BLaER1 (cell line): ENCODE data around the gene EPSTI1.
A peak's percentile ranks its signal among the peaks of the same experiment; 100 is the strongest.
"Not testable (repeated sequence)": the region's sequence is repeated elsewhere in the genome, so short reads cannot be mapped to it uniquely, and the experiment has no call there.

Experiments used
- H3K27ac ChIP-seq: shearing (Covaris generic); formaldehyde crosslinking; 2 replicates; pipeline ENCODE4 v1.8.1; 2022
- H3K27me3 ChIP-seq: shearing (Covaris generic); formaldehyde crosslinking; 2 replicates; pipeline ENCODE4 v1.8.1; 2022
- H3K36me3 ChIP-seq: shearing (Covaris generic); formaldehyde crosslinking; 2 replicates; pipeline ENCODE4 v1.8.1; 2022
- H3K4me1 ChIP-seq: shearing (Covaris generic); formaldehyde crosslinking; 2 replicates; pipeline ENCODE4 v1.8.1; 2022
- H3K4me2 ChIP-seq: shearing (Covaris generic); formaldehyde crosslinking; 2 replicates; pipeline ENCODE4 v1.8.1; 2022
- H3K4me3 ChIP-seq: shearing (Covaris generic); formaldehyde crosslinking; 2 replicates; pipeline ENCODE4 v1.8.1; 2022
- H3K9ac ChIP-seq: shearing (Covaris generic); formaldehyde crosslinking; 2 replicates; pipeline ENCODE4 v1.8.1; 2022
- H3K9me3 ChIP-seq: shearing (Covaris generic); formaldehyde crosslinking; 2 replicates; pipeline ENCODE4 v1.8.1; 2022
- H4K20me1 ChIP-seq: shearing (Covaris generic); formaldehyde crosslinking; 2 replicates; pipeline ENCODE4 v1.8.1; 2022
- Cebpa-rat ChIP-seq: shearing (Covaris generic); IDR thresholded peaks from 2 replicates; pipeline ENCODE4 v1.8.1; 2022

Gene EPSTI1

DNA sequence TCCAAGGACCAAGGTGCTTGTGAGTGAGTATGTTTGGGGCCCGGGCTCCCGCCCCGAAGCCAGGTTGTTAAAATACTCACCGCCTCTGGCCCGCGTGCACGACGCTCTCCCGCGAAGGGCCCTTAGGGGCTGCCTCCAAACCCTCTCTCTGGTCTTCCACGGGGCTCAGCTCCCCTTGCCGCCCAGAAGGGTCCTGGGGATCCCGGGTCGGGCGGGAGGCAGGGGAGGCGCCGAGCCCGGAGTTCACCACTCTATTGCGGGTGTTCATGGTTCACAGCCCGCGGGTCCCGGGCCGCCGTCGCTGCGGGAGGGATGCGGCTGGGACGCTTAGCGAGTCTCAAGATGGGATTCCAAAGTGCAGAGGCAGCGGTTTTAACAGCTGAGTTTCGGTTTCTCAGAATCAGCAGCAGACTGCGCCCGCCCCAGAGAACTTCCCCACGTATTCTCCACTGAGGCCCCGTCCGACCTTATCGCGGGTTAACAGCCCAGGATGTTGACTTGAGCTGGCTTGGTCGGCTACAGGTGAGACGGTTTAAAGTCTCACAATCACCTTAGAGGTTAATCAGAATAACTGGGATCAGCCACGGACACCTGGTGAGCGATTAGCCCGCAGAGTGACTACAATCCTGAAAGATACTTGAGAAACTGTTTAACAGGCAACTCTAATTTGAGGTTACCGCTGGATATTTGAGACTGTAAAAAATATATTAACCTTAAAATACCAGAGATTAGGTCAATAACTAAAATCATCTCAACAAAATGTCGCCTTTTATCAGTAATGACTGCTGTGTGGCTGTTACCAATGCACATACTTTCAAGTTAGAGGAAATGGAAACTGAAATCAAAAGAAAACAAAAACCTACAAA lies at the start of gene EPSTI1:
TSS of gene EPSTI1 (minus strand) at position 344 of the 866 bp plus-strand sequence. CDS start at position 268, 76 bp downstream.
- Histone ChIP-seq H3K27me3 (no peaks in the 10 kb centered on the region), H3K36me3 (no peaks in the 10 kb centered on the region), H4K20me1 (no peaks in the 10 kb centered on the region), H3K4me3 (peak within 1 kb of the TSS; percentile 65), H3K27ac (peak within 1 kb of the TSS; percentile 42; the same call in 1 of the 2 replicates), H3K9ac (peak within 1 kb of the TSS; percentile 42), H3K4me2 (peak within 1 kb of the TSS; percentile 93), H3K9me3 (no peaks in the 10 kb centered on the region), H3K4me1 (peaks cover 26% of the 10 kb centered on the region)
- TF ChIP-seq Cebpa-rat: no peak

GRCh38 chr13:43041369-43041921 lies 49.4 kb upstream of the EPSTI1 start:
- no peak overlapping the region for H3K4me2 ChIP-seq
- H3K4me1 ChIP-seq: no peaks in the 10 kb centered on the region
- H3K27me3 ChIP-seq: no peaks in the 10 kb centered on the region
- H4K20me1 ChIP-seq: no peaks in the 10 kb centered on the region
- H3K9ac ChIP-seq: no peak overlapping the region
- TF ChIP-seq Cebpa-rat: no peak
- H3K4me3 ChIP-seq: no peak overlapping the region
- H3K9me3 ChIP-seq: no peaks in the 10 kb centered on the region
- no peaks in the 10 kb centered on the region for H3K36me3 ChIP-seq
- H3K27ac ChIP-seq: no peak overlapping the region

DNA sequence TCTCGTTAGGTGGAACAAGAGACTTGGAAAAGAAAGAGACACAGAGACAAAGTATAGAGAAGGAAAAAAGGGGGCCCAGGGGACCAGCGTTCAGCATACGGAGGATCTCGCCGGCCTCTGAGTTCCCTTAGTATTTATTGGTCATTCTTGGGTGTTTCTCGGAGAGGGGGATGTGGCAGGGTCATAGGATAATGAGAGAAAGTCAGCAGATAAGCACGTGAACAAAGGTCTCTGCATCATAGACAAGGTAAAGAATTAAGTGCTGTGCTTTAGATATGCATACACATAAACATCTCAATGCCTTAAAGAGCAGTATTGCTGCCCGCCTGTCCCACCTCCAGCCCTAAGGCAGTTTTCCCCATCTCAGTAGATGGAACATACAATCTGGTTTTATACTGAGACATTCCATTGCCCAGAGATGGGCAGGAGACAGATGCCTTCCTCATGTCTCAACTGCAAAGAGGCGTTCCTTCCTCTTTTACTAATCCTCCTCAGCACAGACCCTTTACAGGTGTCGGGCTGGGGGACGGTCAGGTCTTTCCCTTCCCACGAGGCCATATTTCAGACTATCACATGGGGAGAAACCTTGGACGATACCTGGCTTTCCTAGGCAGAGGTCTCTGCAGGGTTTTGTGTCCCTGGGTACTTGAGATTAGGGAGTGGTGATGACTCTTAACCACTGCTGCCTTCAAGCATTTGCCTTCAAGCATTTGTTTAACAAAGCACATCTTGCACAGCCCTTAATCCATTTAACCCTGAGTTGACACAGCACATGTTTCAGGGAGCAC lies 48.7 kb upstream of the EPSTI1 start:
- not testable (repeated sequence) for H3K9ac ChIP-seq, H3K36me3 ChIP-seq, H3K27ac ChIP-seq, H3K9me3 ChIP-seq, H3K27me3 ChIP-seq, H3K4me3 ChIP-seq, H4K20me1 ChIP-seq, H3K4me2 ChIP-seq, H3K4me1 ChIP-seq

DNA sequence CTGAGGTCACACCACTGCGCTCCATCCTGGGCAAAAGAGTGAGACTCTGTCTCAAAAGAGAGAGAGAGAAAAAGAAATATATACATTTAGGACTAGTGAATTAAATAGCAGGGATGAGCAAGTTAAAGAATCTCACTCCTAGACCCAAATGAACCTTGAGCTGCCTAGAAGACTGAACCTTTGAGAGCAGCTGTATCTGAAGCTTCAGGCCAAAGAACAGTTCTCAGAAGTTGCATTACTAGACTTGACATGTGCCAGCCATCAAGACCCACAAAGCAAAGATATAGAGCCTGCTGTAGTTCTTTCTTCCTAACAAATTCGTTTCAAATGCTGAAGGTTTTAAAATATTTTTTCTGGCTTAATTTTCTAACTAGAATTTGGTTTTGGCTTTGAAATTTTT lies 47.9 kb upstream of the EPSTI1 start:
- no peak for TF ChIP-seq Cebpa-rat
- no peak overlapping the region for H3K4me3 ChIP-seq
- H3K9ac ChIP-seq: no peak overlapping the region
- H3K4me1 ChIP-seq: no peaks in the 10 kb centered on the region
- no peaks in the 10 kb centered on the region for H3K27me3 ChIP-seq
- no peaks in the 10 kb centered on the region for H4K20me1 ChIP-seq
- H3K27ac ChIP-seq: no peak overlapping the region
- H3K36me3 ChIP-seq: no peaks in the 10 kb centered on the region
- no peak overlapping the region for H3K4me2 ChIP-seq
- no peaks in the 10 kb centered on the region for H3K9me3 ChIP-seq

GRCh38 chr13:43036351-43037250 lies 44.6 kb upstream of the EPSTI1 start:
- no peak for TF ChIP-seq Cebpa-rat
- no peaks in the 10 kb centered on the region for H3K27me3 ChIP-seq
- H3K4me2 ChIP-seq: no peak overlapping the region
- no peak overlapping the region for H3K9ac ChIP-seq
- H4K20me1 ChIP-seq: no peaks in the 10 kb centered on the region
- no peaks in the 10 kb centered on the region for H3K36me3 ChIP-seq
- H3K4me1 ChIP-seq: no peaks in the 10 kb centered on the region
- no peak overlapping the region for H3K4me3 ChIP-seq
- no peaks in the 10 kb centered on the region; the same call in 1 of the 2 replicates for H3K9me3 ChIP-seq
- no peak overlapping the region for H3K27ac ChIP-seq

DNA sequence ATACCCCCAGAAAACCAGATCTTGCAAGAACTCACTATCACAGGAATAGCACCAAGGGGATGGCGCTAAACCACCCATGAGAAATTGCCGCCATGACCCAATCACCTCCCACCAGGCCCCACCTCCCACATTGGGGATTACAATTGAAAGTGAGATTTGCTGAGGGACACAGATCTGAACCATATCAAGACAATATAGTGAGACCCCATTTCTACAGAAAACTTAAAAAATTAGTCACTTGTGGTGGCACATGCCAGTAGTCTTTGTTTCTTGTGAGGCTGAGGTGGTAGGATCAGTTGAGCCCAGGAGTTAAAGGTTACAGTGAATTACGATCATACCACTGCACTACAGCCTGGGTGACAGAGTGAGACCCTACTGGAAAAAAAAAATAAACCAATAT lies 41.0 kb upstream of the EPSTI1 start:
- no peaks in the 10 kb centered on the region; the same call in 1 of the 2 replicates for H3K9me3 ChIP-seq
- no peak overlapping the region for H3K4me3 ChIP-seq
- H3K27me3 ChIP-seq: no peaks in the 10 kb centered on the region
- no peak overlapping the region for H3K4me2 ChIP-seq
- no peak overlapping the region for H3K9ac ChIP-seq
- no peak overlapping the region for H3K27ac ChIP-seq
- no peaks in the 10 kb centered on the region for H3K4me1 ChIP-seq
- no peaks in the 10 kb centered on the region for H4K20me1 ChIP-seq
- H3K36me3 ChIP-seq: no peaks in the 10 kb centered on the region
- no peak for TF ChIP-seq Cebpa-rat

GRCh38 chr13:43031881-43032280 lies 39.8 kb upstream of the EPSTI1 start:
- Histone ChIP-seq H3K4me1 (no peaks in the 10 kb centered on the region), H3K9me3 (no peaks in the 10 kb centered on the region; the same call in 1 of the 2 replicates), H3K27ac (no peak overlapping the region), H3K27me3 (no peaks in the 10 kb centered on the region), H3K4me2 (no peak overlapping the region), H3K4me3 (no peak overlapping the region), H3K9ac (no peak overlapping the region), H4K20me1 (no peaks in the 10 kb centered on the region), H3K36me3 (no peaks in the 10 kb centered on the region)
- no peak for TF ChIP-seq Cebpa-rat

DNA sequence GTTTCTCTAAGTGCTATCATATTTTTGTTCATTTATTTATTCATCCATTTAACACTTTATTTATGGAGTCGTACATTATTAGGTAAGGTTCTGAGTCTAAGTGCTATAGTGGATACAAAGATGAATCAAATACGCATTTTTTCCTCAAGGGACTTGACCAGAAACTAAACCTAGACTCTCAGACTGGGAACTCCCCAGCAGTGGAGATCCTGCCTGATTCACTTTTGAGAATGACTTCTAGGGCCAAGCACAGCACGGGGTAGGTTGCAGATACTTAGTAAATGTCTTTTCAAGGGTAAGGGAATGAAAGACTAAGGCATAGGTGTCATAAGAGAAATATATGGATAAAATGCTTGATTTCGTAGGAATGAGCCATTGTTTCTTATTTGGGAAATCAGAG lies 38.5 kb upstream of the EPSTI1 start:
- no peaks in the 10 kb centered on the region for H4K20me1 ChIP-seq
- no peaks in the 10 kb centered on the region for H3K27me3 ChIP-seq
- H3K4me1 ChIP-seq: no peaks in the 10 kb centered on the region
- no peak overlapping the region for H3K4me2 ChIP-seq
- TF ChIP-seq Cebpa-rat: no peak
- H3K4me3 ChIP-seq: no peak overlapping the region
- no peak overlapping the region for H3K27ac ChIP-seq
- H3K36me3 ChIP-seq: no peaks in the 10 kb centered on the region
- no peak overlapping the region for H3K9ac ChIP-seq
- no peaks in the 10 kb centered on the region; the same call in 1 of the 2 replicates for H3K9me3 ChIP-seq

- Histone ChIP-seq H3K4me2 (no peak overlapping the region), H3K27ac (no peak overlapping the region), H3K27me3 (peaks cover 9% of the 10 kb centered on the region; the same call in 1 of the 2 replicates), H3K36me3 (no peaks in the 10 kb centered on the region), H3K9ac (no peak overlapping the region), H3K4me1 (no peaks in the 10 kb centered on the region), H4K20me1 (no peaks in the 10 kb centered on the region), H3K9me3 (peaks cover 12% of the 10 kb centered on the region; the same call in 1 of the 2 replicates), H3K4me3 (no peak overlapping the region)
- TF ChIP-seq Cebpa-rat: no peak
Observed at GRCh38 chr13:43026262-43026661, 34.2 kb upstream of the EPSTI1 start.
